Fibroblast of lung (primary cell): ENCODE measurements around the gene ICAM3.

Source experiments
- CTCF ChIP-seq, 2 donors: IDR thresholded peaks in 1 of 2; conservative IDR thresholded peaks in 1 of 2; 1 replicate in 1 of 2; 2 replicates in 1 of 2; pipeline ENCODE4 v1.5.1; 2011 to 2012; ENCODE audit warnings: low read length in 2 of 2, control low read depth in 1 of 2, inconsistent platforms in 1 of 2, low read depth in 1 of 2, mild to moderate bottlenecking in 1 of 2
- EZH2 ChIP-seq: IDR thresholded peaks from 2 replicates; pipeline ENCODE4 v1.5.1; 2012; ENCODE audit warnings: low read length, control low read depth, mild to moderate bottlenecking; ENCODE audit errors: missing control alignments

DNA sequence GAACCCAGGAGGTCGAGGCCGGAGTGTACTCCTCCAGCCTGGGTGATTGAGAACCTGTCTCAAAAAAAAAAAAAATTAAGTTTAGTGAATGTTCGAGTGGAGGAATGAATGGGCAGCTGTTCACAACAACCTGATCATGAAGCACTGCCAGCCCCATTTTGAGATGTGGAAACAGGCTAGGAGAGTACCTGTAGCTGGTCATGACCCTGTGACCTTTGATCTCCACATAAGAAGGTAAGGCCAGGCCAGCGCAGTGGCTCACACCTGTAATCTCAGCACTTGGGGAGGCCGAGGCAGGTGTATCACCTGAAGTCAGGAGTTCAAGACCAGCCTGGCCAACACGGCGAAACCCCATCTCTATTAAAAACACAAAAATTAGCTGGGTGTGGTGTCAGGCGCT is 13.7 kb downstream of the ICAM3 start:
- TF ChIP-seq CTCF (conservative IDR thresholded peaks at IDR 0.05 in 1 of 2, IDR thresholded peaks at IDR 0.05 in 1 of 2; ENCODE audit: low read depth in 1 of 2, low read length in 2 of 2) (no peak), EZH2 (no peak)
